OCI-LY3 (cell line): ENCODE data around the gene JAKMIP2.

ENCODE experiments used
- H2AFZ ChIP-seq: fragments of 200-600, 300-600 bp; shearing (Covaris generic); 2 replicates; pipeline ENCODE4 v1.6.0; 2014; ENCODE audit warnings: antibody characterized with exemption, low read depth, low read length
- H3K27ac ChIP-seq: fragments of 200-600, 300-600 bp; sonication (generic); 2 replicates; pipeline ENCODE4 v1.5.1; 2014; ENCODE audit warnings: mild to moderate bottlenecking, low read length, moderate library complexity, mixed read lengths
- H3K27me3 ChIP-seq: fragments of 200-600, 300-600 bp; sonication (generic); 2 replicates; pipeline ENCODE4 v1.6.1; 2014; ENCODE audit warnings: low read depth, low read length, mixed read lengths
- H3K36me3 ChIP-seq: fragments of 200-600, 300-600 bp; sonication (generic); replicated peaks from 2 replicates; pipeline ENCODE3; 2014; ENCODE audit warnings: low read depth, low read length, mixed read lengths
- H3K4me1 ChIP-seq: fragments of 300-600, 200-600 bp; sonication (generic); 2 replicates; pipeline ENCODE4 v1.6.1; 2014; ENCODE audit warnings: low read length, mixed read lengths
- H3K4me2 ChIP-seq: fragments of 200-600, 300-600 bp; sonication (generic); 2 replicates; pipeline ENCODE4 v1.6.1; 2014; ENCODE audit warnings: low read length, mixed read lengths
- H3K4me3 ChIP-seq: fragments of 300-600, 200-600 bp; sonication (generic); 2 replicates; pipeline ENCODE4 v1.5.1; 2014; ENCODE audit warnings: antibody characterized with exemption, mild to moderate bottlenecking, low read length, moderate library complexity
- H3K79me2 ChIP-seq: fragments of 300-600, 200-600 bp; shearing (Covaris generic); 2 replicates; pipeline ENCODE4 v1.6.1; 2014; ENCODE audit warnings: mild to moderate bottlenecking, low read length, mixed read lengths
- H3K9ac ChIP-seq: fragments of 300-600, 200-600 bp; shearing (Covaris generic); 2 replicates; pipeline ENCODE4 v1.6.0; 2014; ENCODE audit warnings: mild to moderate bottlenecking, low read length, moderate library complexity
- H3K9me3 ChIP-seq: fragments of 200-600, 300-600 bp; shearing (Covaris generic); 2 replicates; pipeline ENCODE4 v1.6.1; 2014; ENCODE audit warnings: low read length, mixed read lengths; ENCODE audit not compliant: insufficient read depth
- H4K20me1 ChIP-seq: fragments of 200-600, 300-600 bp; sonication (generic); 2 replicates; pipeline ENCODE4 v1.6.1; 2016; ENCODE audit warnings: low read length, mixed read lengths; ENCODE audit not compliant: insufficient read depth
- CTCF ChIP-seq: fragments of 200-600, 300-600 bp; sonication (generic); IDR thresholded peaks from 2 replicates; pipeline ENCODE4 v1.5.1; 2014; ENCODE audit warnings: antibody characterized with exemption, low read length, low read depth
- EZH2phosphoT487 ChIP-seq: fragments of 200-600 bp; shearing (Covaris generic); IDR thresholded peaks from 2 replicates; pipeline ENCODE4 v1.6.1; 2018; ENCODE audit warnings: antibody characterized with exemption, mixed run types, low read depth

Gene JAKMIP2

GRCh38 chr5:147693233-147693632 lies 89.3 kb downstream of the JAKMIP2 start:
- Histone ChIP-seq H3K9me3 (no peaks in the 10 kb centered on the region), H3K4me3 (no peak overlapping the region), H3K36me3 (no peaks in the 10 kb centered on the region), H4K20me1 (no peaks in the 10 kb centered on the region), H3K4me1 (no peaks in the 10 kb centered on the region), H2AFZ (no peak overlapping the region), H3K4me2 (no peak overlapping the region), H3K9ac (no peak overlapping the region), H3K27me3 (no peaks in the 10 kb centered on the region; the same call in 1 of the 2 replicates), H3K79me2 (no peaks in the 10 kb centered on the region), H3K27ac (no peak overlapping the region)
- no peak for TF ChIP-seq CTCF
- TF ChIP-seq EZH2phosphoT487 = no peak

- no peaks in the 10 kb centered on the region; the same call in 1 of the 2 replicates for H3K27me3 ChIP-seq
- no peak overlapping the region for H3K4me3 ChIP-seq
- no peak overlapping the region for H3K27ac ChIP-seq
- TF ChIP-seq EZH2phosphoT487 (no peak), CTCF (no peak)
- H3K9ac ChIP-seq = no peak overlapping the region
- H4K20me1 ChIP-seq = no peaks in the 10 kb centered on the region
- no peak overlapping the region for H2AFZ ChIP-seq
- H3K4me2 ChIP-seq = no peak overlapping the region
- H3K4me1 ChIP-seq = no peaks in the 10 kb centered on the region
- H3K9me3 ChIP-seq = no peaks in the 10 kb centered on the region
- no peaks in the 10 kb centered on the region for H3K36me3 ChIP-seq
- no peaks in the 10 kb centered on the region for H3K79me2 ChIP-seq
Measured at GRCh38 chr5:147691130-147691529, 91.4 kb downstream of the JAKMIP2 start.

- Histone ChIP-seq H3K9me3 (no peaks in the 10 kb centered on the region), H3K4me1 (no peaks in the 10 kb centered on the region), H3K4me2 (no peak overlapping the region), H3K4me3 (no peak overlapping the region), H3K9ac (no peak overlapping the region), H3K27me3 (no peaks in the 10 kb centered on the region; the same call in 1 of the 2 replicates), H2AFZ (no peak overlapping the region), H4K20me1 (no peaks in the 10 kb centered on the region), H3K79me2 (no peaks in the 10 kb centered on the region), H3K27ac (no peak overlapping the region), H3K36me3 (no peaks in the 10 kb centered on the region)
- TF ChIP-seq EZH2phosphoT487 (no peak), CTCF (no peak; the same call in 1 of the 2 replicates)
Measured at GRCh38 chr5:147690595-147690994, 91.9 kb downstream of the JAKMIP2 start.

- Histone ChIP-seq H3K27ac (no peak overlapping the region), H3K36me3 (no peaks in the 10 kb centered on the region), H3K9ac (no peak overlapping the region), H2AFZ (no peak overlapping the region), H3K4me1 (no peaks in the 10 kb centered on the region), H4K20me1 (no peaks in the 10 kb centered on the region), H3K4me3 (no peak overlapping the region), H3K9me3 (no peaks in the 10 kb centered on the region), H3K27me3 (no peaks in the 10 kb centered on the region; the same call in 1 of the 2 replicates), H3K4me2 (no peak overlapping the region), H3K79me2 (no peaks in the 10 kb centered on the region)
- TF ChIP-seq EZH2phosphoT487 = no peak
- no peak for TF ChIP-seq CTCF
Measured at GRCh38 chr5:147689426-147689825, 93.1 kb downstream of the JAKMIP2 start.
